Measurements from ENCODE around the gene CEP57. TPM values are rescaled to one million over a fixed set of nuclear protein-coding genes. Genes with fewer than 3 reads are reported as not detected.
"Not testable (repeated sequence)": the region's sequence is repeated elsewhere in the genome, so short reads cannot be mapped to it uniquely, and the experiment has no call there.

CEP57 gene
- total RNA-seq, 1 donor from 2014 or later = 78.3 TPM

DNA sequence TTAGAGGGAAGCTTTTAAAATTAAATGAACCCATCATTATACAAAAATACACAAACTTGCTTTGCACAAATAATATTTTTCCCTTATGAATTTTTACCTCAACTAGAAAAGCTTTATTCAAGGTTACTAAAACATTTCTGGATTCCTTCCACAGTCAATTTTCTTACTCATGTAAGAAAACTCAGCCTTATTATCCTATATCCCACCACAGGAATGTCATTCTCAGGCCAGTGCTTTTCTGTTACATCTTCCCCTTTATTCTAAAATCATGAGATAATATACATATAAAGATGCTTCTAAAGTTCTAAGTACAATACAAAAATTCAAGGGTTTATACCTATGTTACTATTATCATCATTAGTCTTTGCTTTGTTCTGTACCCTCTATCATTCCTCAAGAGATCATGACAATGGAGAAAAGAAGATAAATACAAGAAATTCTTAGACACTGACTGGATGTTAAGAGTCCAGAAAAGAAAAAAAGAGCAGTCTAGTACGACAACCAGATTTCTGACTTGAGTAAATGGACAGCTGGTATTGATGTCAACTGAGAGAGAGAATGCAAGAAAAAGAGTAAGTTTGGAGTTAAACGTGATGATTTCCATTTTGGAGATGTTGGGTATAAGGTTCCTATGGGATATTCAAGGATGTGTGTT, 73.3 kb downstream of the CEP57 start:
- Mint-ChIP-seq H3K27me3 (ENCODE audit: low read depth) (no peaks in the 10 kb centered on the region), H3K4me3 (no peak overlapping the region)
- no peak for DNase-seq (ENCODE audit: low spot score in 2 of 2, unreplicated experiment in 2 of 2)

DNA sequence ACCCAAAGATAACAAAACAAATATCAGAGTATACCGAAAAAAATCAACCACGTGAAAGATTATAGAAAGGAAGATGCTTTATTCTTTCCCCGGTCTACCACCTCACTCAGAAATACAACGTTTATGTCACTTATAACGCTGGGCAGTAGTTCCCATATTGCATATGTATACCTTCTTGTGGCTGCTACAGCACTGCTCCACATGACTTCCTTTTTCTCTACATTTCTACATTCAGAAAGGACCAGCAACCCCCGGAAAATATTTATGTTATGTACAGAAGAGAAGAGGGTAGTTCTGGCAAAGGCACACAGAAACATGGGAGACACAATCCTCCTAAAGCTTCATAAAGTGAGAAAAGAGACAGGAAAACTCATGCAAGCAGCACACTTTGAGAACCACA, 76.8 kb downstream of the CEP57 start:
- Mint-ChIP-seq H3K27ac (no peak overlapping the region), H3K27me3 (ENCODE audit: low read depth) (no peaks in the 10 kb centered on the region), H3K4me1 (no peaks in the 10 kb centered on the region), H3K4me3 (no peak overlapping the region), H3K9me3 (no peaks in the 10 kb centered on the region), H3K36me3 (peaks cover 6% of the 10 kb centered on the region)
- DNase-seq (ENCODE audit: low spot score in 2 of 2, unreplicated experiment in 2 of 2) = no peak
- TF ChIP-seq, protein P1, sequence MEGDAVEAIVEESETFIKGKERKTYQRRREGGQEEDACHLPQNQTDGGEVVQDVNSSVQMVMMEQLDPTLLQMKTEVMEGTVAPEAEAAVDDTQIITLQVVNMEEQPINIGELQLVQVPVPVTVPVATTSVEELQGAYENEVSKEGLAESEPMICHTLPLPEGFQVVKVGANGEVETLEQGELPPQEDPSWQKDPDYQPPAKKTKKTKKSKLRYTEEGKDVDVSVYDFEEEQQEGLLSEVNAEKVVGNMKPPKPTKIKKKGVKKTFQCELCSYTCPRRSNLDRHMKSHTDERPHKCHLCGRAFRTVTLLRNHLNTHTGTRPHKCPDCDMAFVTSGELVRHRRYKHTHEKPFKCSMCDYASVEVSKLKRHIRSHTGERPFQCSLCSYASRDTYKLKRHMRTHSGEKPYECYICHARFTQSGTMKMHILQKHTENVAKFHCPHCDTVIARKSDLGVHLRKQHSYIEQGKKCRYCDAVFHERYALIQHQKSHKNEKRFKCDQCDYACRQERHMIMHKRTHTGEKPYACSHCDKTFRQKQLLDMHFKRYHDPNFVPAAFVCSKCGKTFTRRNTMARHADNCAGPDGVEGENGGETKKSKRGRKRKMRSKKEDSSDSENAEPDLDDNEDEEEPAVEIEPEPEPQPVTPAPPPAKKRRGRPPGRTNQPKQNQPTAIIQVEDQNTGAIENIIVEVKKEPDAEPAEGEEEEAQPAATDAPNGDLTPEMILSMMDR (IDR thresholded peaks at IDR 0.05; ENCODE audit: unreplicated experiment) = no peak

More for the DNA sequence above, 73.3 kb downstream of the CEP57 start:
- Mint-ChIP-seq H3K27ac (no peak overlapping the region), H3K4me1 (no peaks in the 10 kb centered on the region), H3K9me3 (no peaks in the 10 kb centered on the region), H3K36me3 (peaks cover 14% of the 10 kb centered on the region)
- TF ChIP-seq, protein P1 (IDR thresholded peaks at IDR 0.05; ENCODE audit: unreplicated experiment) = no peak

DNA sequence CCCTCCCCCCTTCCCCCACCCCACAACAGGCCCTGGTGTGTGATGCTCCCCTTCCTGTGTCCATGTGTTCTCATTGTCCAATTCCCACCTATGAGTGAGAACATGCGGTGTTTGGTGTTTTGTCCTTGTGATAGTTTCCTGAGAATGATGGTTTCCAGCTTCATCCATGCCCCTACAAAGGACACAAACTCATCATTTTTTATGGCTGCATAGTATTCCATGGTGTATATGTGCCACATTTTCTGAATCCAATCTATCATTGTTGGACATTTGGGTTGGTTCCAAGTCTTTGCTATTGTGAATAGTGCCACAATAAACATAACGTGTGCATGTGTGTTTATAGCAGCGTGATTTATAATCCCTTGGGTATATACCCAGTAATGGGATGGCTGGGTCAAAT, 80.6 kb downstream of the CEP57 start:
- H3K27ac Mint-ChIP-seq; H3K4me3 Mint-ChIP-seq; H3K9me3 Mint-ChIP-seq; H3K27me3 Mint-ChIP-seq (ENCODE audit: low read depth); H3K4me1 Mint-ChIP-seq; DNase-seq (ENCODE audit: low spot score in 2 of 2, unreplicated experiment in 2 of 2): not testable (repeated sequence)
- peaks cover 14% of the 10 kb centered on the region for H3K36me3 Mint-ChIP-seq

DNA sequence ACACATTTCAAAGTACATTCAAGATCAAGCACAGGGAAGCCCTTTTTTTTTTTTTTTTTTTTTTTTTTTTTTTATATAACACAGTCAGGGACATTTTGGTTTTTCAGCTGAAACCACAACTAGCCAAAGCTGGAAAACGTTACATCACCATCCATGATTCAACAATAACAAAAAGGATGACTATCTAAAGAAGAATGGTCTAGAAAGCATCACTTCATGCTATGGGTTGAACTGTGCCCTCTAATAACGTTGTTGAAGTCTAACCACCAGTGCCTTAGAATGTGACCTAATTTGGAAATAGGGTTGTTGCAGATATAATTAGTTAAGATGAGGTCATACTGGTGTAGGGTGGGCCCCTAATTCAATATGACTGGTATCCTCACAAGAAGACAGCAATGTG, 87.0 kb downstream of the CEP57 start:
- H3K27me3 Mint-ChIP-seq (ENCODE audit: low read depth) = no peaks in the 10 kb centered on the region
- no peak overlapping the region for H3K27ac Mint-ChIP-seq
- peaks cover 54% of the 10 kb centered on the region for H3K36me3 Mint-ChIP-seq
- no peaks in the 10 kb centered on the region for H3K4me1 Mint-ChIP-seq
- peaks cover 44% of the 10 kb centered on the region for H3K9me3 Mint-ChIP-seq
- no peak for DNase-seq (ENCODE audit: low spot score in 2 of 2, unreplicated experiment in 2 of 2)
- TF ChIP-seq, protein P1 (IDR thresholded peaks at IDR 0.05; ENCODE audit: unreplicated experiment) = no peak
- no peak overlapping the region for H3K4me3 Mint-ChIP-seq

Other genes with a start within 250 kb of the CEP57 start
- gene FAM76B, start 716 bp upstream of the CEP57 start, total RNA-seq = 37.3 to 46.1 TPM (median 38.7 TPM) in 3 replicates
- 34.6 to 37.4 TPM (median 36.9 TPM) in 3 replicates for gene MTMR2, start 133.6 kb downstream of the CEP57 start, total RNA-seq